Measurements from ENCODE around the gene CANT1.

The CANT1 gene

GRCh38 chr17:79009397-79010303, at the start of gene CANT1:
Gene CANT1, minus strand, starts transcription at chr17:79009764. Its CDS starts 12,142 bp downstream, at chr17:78997622.
- DNase-seq: peak; percentile 92

GRCh38 chr17:79057737-79058385, 48.3 kb upstream of the CANT1 start:
- DNase-seq: no peak

- no peak for DNase-seq
These were observed 45.6 kb upstream of the CANT1 start for GRCh38 chr17:79055197-79055596.

GRCh38 chr17:79054200-79054960, 44.8 kb upstream of the CANT1 start:
- no peak for DNase-seq

- no peak for DNase-seq
These were observed 43.8 kb upstream of the CANT1 start for GRCh38 chr17:79053251-79053925.

GRCh38 chr17:79052131-79052530, 42.6 kb upstream of the CANT1 start:
- DNase-seq: no peak

- DNase-seq: no peak
These were observed 41.7 kb upstream of the CANT1 start for GRCh38 chr17:79051306-79051705.

- peak; percentile 69 for DNase-seq
These were observed 41.0 kb upstream of the CANT1 start for GRCh38 chr17:79050551-79050950.

GRCh38 chr17:79049821-79050220, 40.3 kb upstream of the CANT1 start:
- DNase-seq: no peak

- DNase-seq: no peak
These were observed 39.5 kb upstream of the CANT1 start for GRCh38 chr17:79048826-79049755.

- DNase-seq: peak; percentile 55
These were observed 38.6 kb upstream of the CANT1 start for GRCh38 chr17:79047923-79048825.

GRCh38 chr17:79047291-79047920, 37.8 kb upstream of the CANT1 start:
- DNase-seq: no peak

- no peak for DNase-seq
These were observed 37.3 kb upstream of the CANT1 start for GRCh38 chr17:79046916-79047280.

- DNase-seq: peak; percentile 62
These were observed 36.8 kb upstream of the CANT1 start for GRCh38 chr17:79046197-79046915.

GRCh38 chr17:79045842-79046196, 36.3 kb upstream of the CANT1 start:
- peak; percentile 80 for DNase-seq

- DNase-seq: no peak
These were observed 35.6 kb upstream of the CANT1 start for GRCh38 chr17:79045001-79045729.

GRCh38 chr17:79044462-79044861, 34.9 kb upstream of the CANT1 start:
- no peak for DNase-seq

- DNase-seq: no peak
These were observed 34.4 kb upstream of the CANT1 start for GRCh38 chr17:79043931-79044320.

Data from NCI-H69 (cell line).